ENCODE data around the gene URI1. TPM values are rescaled to one million over a fixed set of nuclear protein-coding genes. Genes with fewer than 3 reads are reported as not detected.

The URI1 gene
- total RNA-seq, 1 experiment from 2014 or later, result 31.0 TPM

DNA sequence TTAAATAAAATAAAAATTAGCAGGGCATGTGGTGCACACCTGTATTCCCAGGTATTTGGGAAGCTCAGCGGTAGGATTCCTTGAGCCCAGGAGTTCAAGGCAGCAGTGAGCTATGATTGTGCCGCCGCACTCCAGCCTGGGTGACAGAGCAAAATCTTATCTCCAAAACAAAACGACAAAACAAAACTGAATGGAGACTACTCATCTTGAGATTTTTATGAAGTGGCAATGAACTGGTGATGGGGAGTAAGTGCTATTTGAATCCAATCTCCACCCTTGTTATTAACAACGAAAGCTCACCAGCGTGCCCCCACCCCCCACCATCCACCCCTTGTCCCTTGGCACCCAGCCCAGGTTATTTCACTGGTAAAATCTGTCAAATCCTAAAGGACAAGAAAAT is 45.2 kb upstream of the URI1 start:
- Histone ChIP-seq H3K27ac (ENCODE audit: low read length) (no peak overlapping the region), H3K9ac (ENCODE audit: low read length) (no peak overlapping the region), H2AFZ (ENCODE audit: low read length) (no peak overlapping the region), H4K20me1 (ENCODE audit: low read length) (no peaks in the 10 kb centered on the region), H3K27me3 (ENCODE audit: low read length) (no peaks in the 10 kb centered on the region), H3K4me1 (ENCODE audit: insufficient read depth, low read length) (no peaks in the 10 kb centered on the region), H3F3A (ENCODE audit: low read length, unreplicated experiment) (no peaks in the 10 kb centered on the region), H3K9me2 (replicated peaks; ENCODE audit: low read length) (no peaks in the 10 kb centered on the region), H3K4me2 (ENCODE audit: low read length) (no peak overlapping the region), H3K36me3 (ENCODE audit: low read depth, low read length) (no peaks in the 10 kb centered on the region), H3K9me3 (ENCODE audit: low read length) (no peaks in the 10 kb centered on the region), H3K79me2 (ENCODE audit: low read length) (no peaks in the 10 kb centered on the region), H3K4me3 (ENCODE audit: low read length) (no peak overlapping the region)
- POLR2A ChIA-PET (ENCODE audit: unreplicated experiment), result no interaction called here
- CTCF ChIA-PET, result no interaction called here
- intact Hi-C loops (cut with micrococcal nuclease), result no loop called here
- no TSS peak for BruUV-seq (replicated peaks)
- no peak for DNase-seq
- TF ChIP-seq EZH2 (IDR thresholded peaks at IDR 0.05; ENCODE audit: low read length, unreplicated experiment) (no peak), EZH2phosphoT487 (IDR thresholded peaks at IDR 0.05; ENCODE audit: borderline replicate concordance, low read length) (no peak)
- TF ChIP-seq, protein P1, sequence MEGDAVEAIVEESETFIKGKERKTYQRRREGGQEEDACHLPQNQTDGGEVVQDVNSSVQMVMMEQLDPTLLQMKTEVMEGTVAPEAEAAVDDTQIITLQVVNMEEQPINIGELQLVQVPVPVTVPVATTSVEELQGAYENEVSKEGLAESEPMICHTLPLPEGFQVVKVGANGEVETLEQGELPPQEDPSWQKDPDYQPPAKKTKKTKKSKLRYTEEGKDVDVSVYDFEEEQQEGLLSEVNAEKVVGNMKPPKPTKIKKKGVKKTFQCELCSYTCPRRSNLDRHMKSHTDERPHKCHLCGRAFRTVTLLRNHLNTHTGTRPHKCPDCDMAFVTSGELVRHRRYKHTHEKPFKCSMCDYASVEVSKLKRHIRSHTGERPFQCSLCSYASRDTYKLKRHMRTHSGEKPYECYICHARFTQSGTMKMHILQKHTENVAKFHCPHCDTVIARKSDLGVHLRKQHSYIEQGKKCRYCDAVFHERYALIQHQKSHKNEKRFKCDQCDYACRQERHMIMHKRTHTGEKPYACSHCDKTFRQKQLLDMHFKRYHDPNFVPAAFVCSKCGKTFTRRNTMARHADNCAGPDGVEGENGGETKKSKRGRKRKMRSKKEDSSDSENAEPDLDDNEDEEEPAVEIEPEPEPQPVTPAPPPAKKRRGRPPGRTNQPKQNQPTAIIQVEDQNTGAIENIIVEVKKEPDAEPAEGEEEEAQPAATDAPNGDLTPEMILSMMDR (conservative IDR thresholded peaks at IDR 0.05; ENCODE audit: low read depth, low read length), result no peak
- no peak for ATAC-seq

DNA sequence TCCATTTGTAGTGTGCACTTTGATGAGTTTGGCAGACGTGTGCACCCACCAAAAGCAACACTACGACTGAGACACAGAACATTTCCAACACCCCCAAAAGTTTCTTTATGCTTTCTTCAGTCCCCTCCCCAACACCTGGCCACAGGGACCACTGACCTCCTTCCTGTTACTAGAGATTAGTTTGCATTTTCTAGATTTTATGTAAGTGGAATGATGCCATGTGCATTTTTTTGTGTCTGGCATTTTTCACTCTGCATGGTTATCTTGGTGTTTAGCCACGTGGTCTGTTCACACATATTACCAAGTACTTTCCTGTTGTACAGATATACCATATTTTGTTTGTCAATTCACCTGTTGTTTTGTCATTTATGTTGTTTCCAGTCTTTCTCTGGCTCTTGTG is 44.6 kb upstream of the URI1 start:
- Histone ChIP-seq H3K4me1 (ENCODE audit: insufficient read depth, low read length) (no peaks in the 10 kb centered on the region), H3K9me3 (ENCODE audit: low read length) (no peaks in the 10 kb centered on the region), H3K27me3 (ENCODE audit: low read length) (no peaks in the 10 kb centered on the region), H3K9me2 (replicated peaks; ENCODE audit: low read length) (no peaks in the 10 kb centered on the region), H3K36me3 (ENCODE audit: low read depth, low read length) (no peaks in the 10 kb centered on the region), H3K27ac (ENCODE audit: low read length) (no peak overlapping the region), H3F3A (ENCODE audit: low read length, unreplicated experiment) (no peaks in the 10 kb centered on the region), H3K9ac (ENCODE audit: low read length) (no peak overlapping the region), H3K79me2 (ENCODE audit: low read length) (no peaks in the 10 kb centered on the region), H2AFZ (ENCODE audit: low read length) (no peak overlapping the region), H4K20me1 (ENCODE audit: low read length) (no peaks in the 10 kb centered on the region), H3K4me3 (ENCODE audit: low read length) (no peak overlapping the region), H3K4me2 (ENCODE audit: low read length) (no peak overlapping the region)
- TF ChIP-seq EZH2phosphoT487 (IDR thresholded peaks at IDR 0.05; ENCODE audit: borderline replicate concordance, low read length) (no peak), EZH2 (IDR thresholded peaks at IDR 0.05; ENCODE audit: low read length, unreplicated experiment) (no peak)
- TF ChIP-seq, protein P1 (conservative IDR thresholded peaks at IDR 0.05; ENCODE audit: low read depth, low read length), result no peak
- BruUV-seq (replicated peaks), result no TSS peak
- intact Hi-C loops (cut with micrococcal nuclease), result no loop called here
- ATAC-seq (no peak), DNase-seq (no peak)
- ChIA-PET CTCF (no interaction called here), POLR2A (ENCODE audit: unreplicated experiment) (no interaction called here)

DNA sequence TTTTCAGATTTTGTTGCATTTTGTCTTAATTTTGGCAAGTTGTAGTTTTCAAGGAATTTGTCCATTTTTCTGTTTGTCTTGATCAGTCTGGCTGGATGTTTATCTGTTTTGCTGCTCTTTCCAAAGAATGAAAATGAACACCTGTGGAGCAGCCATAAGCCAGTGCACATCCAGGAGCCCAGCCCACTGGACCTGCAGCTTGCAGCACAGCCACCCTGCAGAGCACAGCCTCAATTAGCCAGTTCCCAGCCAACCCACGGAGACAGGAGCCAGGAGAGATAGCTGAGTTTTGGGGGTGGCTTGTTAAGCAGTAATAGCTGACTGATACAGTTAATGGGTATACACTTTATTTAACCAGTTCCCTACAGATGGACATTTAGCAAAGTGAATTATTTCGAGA is 38.0 kb upstream of the URI1 start:
- no peaks in the 10 kb centered on the region for H3F3A ChIP-seq (ENCODE audit: low read length, unreplicated experiment)
- no peaks in the 10 kb centered on the region for H3K9me3 ChIP-seq (ENCODE audit: low read length)
- H3K9me2 ChIP-seq (replicated peaks; ENCODE audit: low read length), result no peaks in the 10 kb centered on the region
- no peaks in the 10 kb centered on the region for H3K27me3 ChIP-seq (ENCODE audit: low read length)
- CTCF ChIA-PET, result no interaction called here
- H3K9ac ChIP-seq (ENCODE audit: low read length), result no peak overlapping the region
- no peak for TF ChIP-seq EZH2 (IDR thresholded peaks at IDR 0.05; ENCODE audit: low read length, unreplicated experiment)
- no peak for TF ChIP-seq EZH2phosphoT487 (IDR thresholded peaks at IDR 0.05; ENCODE audit: borderline replicate concordance, low read length)
- TF ChIP-seq, protein P1 (conservative IDR thresholded peaks at IDR 0.05; ENCODE audit: low read depth, low read length), result no peak
- H2AFZ ChIP-seq (ENCODE audit: low read length), result no peak overlapping the region
- H3K4me3 ChIP-seq (ENCODE audit: low read length), result no peak overlapping the region
- intact Hi-C loops (cut with micrococcal nuclease), result no loop called here
- no peaks in the 10 kb centered on the region for H3K4me1 ChIP-seq (ENCODE audit: insufficient read depth, low read length)
- no peak overlapping the region for H3K27ac ChIP-seq (ENCODE audit: low read length)
- no TSS peak for BruUV-seq (replicated peaks)
- H3K79me2 ChIP-seq (ENCODE audit: low read length), result no peaks in the 10 kb centered on the region
- ATAC-seq (no peak), DNase-seq (no peak)
- no peaks in the 10 kb centered on the region for H3K36me3 ChIP-seq (ENCODE audit: low read depth, low read length)
- POLR2A ChIA-PET (ENCODE audit: unreplicated experiment), result no interaction called here
- no peaks in the 10 kb centered on the region for H4K20me1 ChIP-seq (ENCODE audit: low read length)
- H3K4me2 ChIP-seq (ENCODE audit: low read length), result no peak overlapping the region
